Kidney (tissue), 14 donors: ENCODE data around the gene TTLL9. TPM values are rescaled to one million over a fixed set of nuclear protein-coding genes. Genes with fewer than 3 reads are reported as not detected.

ENCODE experiments used
- DNase-seq, 5 donors: peaks; one replicate each; pipeline ENCODE4 v3.0.0-alpha.2; 2013 to 2020
- FAIRE-seq: peaks from 2 replicates; lab custom pipeline; 2012; peaks lifted over from hg19 to GRCh38; lab: Jason Lieb, UNC
- H3K27ac ChIP-seq, 2 donors: one replicate each; pipeline ENCODE4 v1.7.0; 2013; ENCODE audit warnings: low read depth in 2 of 2, low read length in 2 of 2, inconsistent platforms in 1 of 2
- H3K27me3 ChIP-seq: one replicate; pipeline ENCODE4 v1.7.1; 2013; ENCODE audit warnings: low read length, inconsistent platforms; ENCODE audit not compliant: control insufficient read depth, insufficient read depth
- H3K36me3 ChIP-seq, 3 donors: one replicate each; pipeline versions ENCODE4 v1.7.0 to v1.7.1; 2013; ENCODE audit warnings: low read length in 3 of 3, control low read depth in 1 of 3, inconsistent platforms in 1 of 3; ENCODE audit not compliant: insufficient read depth in 3 of 3, control insufficient read depth in 2 of 3
- H3K4me1 ChIP-seq, 3 donors: one replicate each; pipeline versions ENCODE4 v1.7.0 to v1.7.1; 2013; ENCODE audit warnings: low read length in 3 of 3, inconsistent platforms in 1 of 3, low read depth in 1 of 3; ENCODE audit not compliant: control insufficient read depth in 2 of 3, insufficient read depth in 2 of 3
- H3K4me3 ChIP-seq, 3 donors: one replicate each; pipeline versions ENCODE4 v1.7.0 to v1.8.1; 2013; ENCODE audit warnings: low read length in 3 of 3, control low read depth in 1 of 3, inconsistent platforms in 1 of 3
- H3K9ac ChIP-seq, 3 donors: one replicate each; pipeline versions ENCODE4 v1.7.0 to v1.7.1; 2013; ENCODE audit warnings: low read length in 3 of 3, control low read depth in 1 of 3, inconsistent platforms in 1 of 3
- H3K9me3 ChIP-seq, 3 donors: one replicate each; pipeline versions ENCODE4 v1.7.0 to v1.7.1; 2013; ENCODE audit warnings: low read length in 3 of 3, control low read depth in 1 of 3, inconsistent platforms in 1 of 3; ENCODE audit not compliant: control insufficient read depth in 2 of 3, insufficient read depth in 1 of 3
- intact Hi-C: fragments of 100-400 bp; cut with DNase I; formaldehyde crosslinking; loops from one replicate; pipeline ENCODE4 v1.11.1; 2022
- polyA plus RNA-seq: library from polyadenylated mRNA; stranded (reverse); fragments of 350-450 nt; fragmentation: Illumina TruSeq; extraction: RNeasy Lipid Tissue Mini Kit (QIAGEN cat#74804); gene quantifications from one replicate; pipeline ENCODE4 v1.2.3, GENCODE V29; 2014; ENCODE audit warnings: low read depth, low replicate concordance; ENCODE audit not compliant: insufficient read depth
- total RNA-seq: library from RNA; stranded (reverse); fragmentation: NEBNext Ultra II Directional; extraction: Animal tissue kit (Norgen Biotek cat#: 25700); gene quantifications from one replicate; pipeline ENCODE4 v1.2.1, GENCODE V29; 2021
- TF ChIP-seq, protein P1 (sequence below): IDR thresholded peaks from 3 replicates; pipeline ENCODE4 v1.5.1; 2012; ENCODE audit warnings: mild to moderate bottlenecking, moderate library complexity, borderline replicate concordance; ENCODE audit not compliant: insufficient read depth; ENCODE audit errors: extremely low read depth
- donor health status: control.
- donor health status: control.
- donor health status: control.
- donor health status: control.
- donor health status: control.
- donor health status: DM: yes; HTN: yes; CAD: no.
- donor health status: Normal renal cell carcinoma (clear cell type).

TTLL9 gene
- total and polyA plus RNA-seq, 2 donors from 2014 or later = 0.82 to 1.9 TPM

GRCh38 chr20:31934968-31935764, 64.7 kb downstream of the TTLL9 start:
- FAIRE-seq = no peak
- intact Hi-C loops = no loop called here

GRCh38 chr20:31936420-31936819, 66.0 kb downstream of the TTLL9 start:
- DNase-seq = no peak
- H3K36me3 ChIP-seq = no peaks in the 10 kb centered on the region
- intact Hi-C loops = no loop called here
- no peak overlapping the region for H3K27ac ChIP-seq
- H3K4me1 ChIP-seq = no peaks in the 10 kb centered on the region
- no peak for FAIRE-seq
- TF ChIP-seq, protein P1, sequence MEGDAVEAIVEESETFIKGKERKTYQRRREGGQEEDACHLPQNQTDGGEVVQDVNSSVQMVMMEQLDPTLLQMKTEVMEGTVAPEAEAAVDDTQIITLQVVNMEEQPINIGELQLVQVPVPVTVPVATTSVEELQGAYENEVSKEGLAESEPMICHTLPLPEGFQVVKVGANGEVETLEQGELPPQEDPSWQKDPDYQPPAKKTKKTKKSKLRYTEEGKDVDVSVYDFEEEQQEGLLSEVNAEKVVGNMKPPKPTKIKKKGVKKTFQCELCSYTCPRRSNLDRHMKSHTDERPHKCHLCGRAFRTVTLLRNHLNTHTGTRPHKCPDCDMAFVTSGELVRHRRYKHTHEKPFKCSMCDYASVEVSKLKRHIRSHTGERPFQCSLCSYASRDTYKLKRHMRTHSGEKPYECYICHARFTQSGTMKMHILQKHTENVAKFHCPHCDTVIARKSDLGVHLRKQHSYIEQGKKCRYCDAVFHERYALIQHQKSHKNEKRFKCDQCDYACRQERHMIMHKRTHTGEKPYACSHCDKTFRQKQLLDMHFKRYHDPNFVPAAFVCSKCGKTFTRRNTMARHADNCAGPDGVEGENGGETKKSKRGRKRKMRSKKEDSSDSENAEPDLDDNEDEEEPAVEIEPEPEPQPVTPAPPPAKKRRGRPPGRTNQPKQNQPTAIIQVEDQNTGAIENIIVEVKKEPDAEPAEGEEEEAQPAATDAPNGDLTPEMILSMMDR = no peak
- no peaks in the 10 kb centered on the region for H3K9me3 ChIP-seq
- H3K9ac ChIP-seq = no peak overlapping the region
- no peak overlapping the region for H3K4me3 ChIP-seq
- H3K27me3 ChIP-seq = no peaks in the 10 kb centered on the region

More at GRCh38 chr20:31934968-31935764, 64.7 kb downstream of the TTLL9 start:
- no peak overlapping the region for H3K4me3 ChIP-seq
- H3K27me3 ChIP-seq = no peaks in the 10 kb centered on the region
- H3K4me1 ChIP-seq = no peaks in the 10 kb centered on the region
- H3K9me3 ChIP-seq = no peaks in the 10 kb centered on the region
- H3K36me3 ChIP-seq = no peaks in the 10 kb centered on the region
- TF ChIP-seq, protein P1 = no peak
- H3K9ac ChIP-seq = no peak overlapping the region
- no peak overlapping the region for H3K27ac ChIP-seq
- DNase-seq = no peak

- intact Hi-C loops = no loop called here
- Histone ChIP-seq H3K9ac (no peak overlapping the region), H3K4me1 (no peaks in the 10 kb centered on the region), H3K9me3 (no peaks in the 10 kb centered on the region), H3K4me3 (no peak overlapping the region), H3K27me3 (no peaks in the 10 kb centered on the region), H3K27ac (no peak overlapping the region), H3K36me3 (peaks cover 0 to 7% (median 0%) of the 10 kb centered on the region in 3 donors)
- TF ChIP-seq, protein P1 = no peak
- FAIRE-seq (no peak), DNase-seq (no peak)
Measured at GRCh38 chr20:31937820-31938219, 67.4 kb downstream of the TTLL9 start.
